Measurements from ENCODE around the gene ENKD1.
A peak's percentile ranks its signal among the peaks of the same experiment; 100 is the strongest.

The ENKD1 gene

DNA sequence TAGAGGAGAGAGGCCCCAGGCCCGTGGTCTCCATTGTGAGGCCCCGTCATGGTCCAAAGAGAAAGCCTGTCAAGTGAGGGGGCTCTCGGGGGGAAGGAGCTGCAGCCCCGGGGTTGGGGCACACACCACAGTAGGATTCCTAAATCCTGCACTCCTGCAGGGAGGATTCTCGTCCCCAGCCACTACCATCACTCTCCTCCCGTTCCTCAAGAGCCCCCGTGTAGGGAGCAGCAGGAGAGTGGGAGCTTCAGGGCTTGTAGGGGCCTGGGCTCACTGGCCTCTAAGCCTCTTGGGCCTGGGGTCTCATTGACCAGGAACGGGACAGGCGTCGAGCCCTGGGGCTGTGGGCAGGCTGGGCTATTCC, 885 bp upstream of the ENKD1 start:
- Histone ChIP-seq H3F3A (ENCODE audit: insufficient read depth, low read length) (no peaks in the 10 kb centered on the region), H3K4me3 (ENCODE audit: low read depth, low read length, poor library complexity, severe bottlenecking) (peak overlapping the region; percentile 70), H3K27ac (ENCODE audit: low read depth, low read length, poor library complexity, severe bottlenecking) (peak overlapping the region; percentile 75), H3K27me3 (ENCODE audit: insufficient read depth, low read length) (no peaks in the 10 kb centered on the region), H2AFZ (ENCODE audit: low read length) (no peak overlapping the region), H3K4me2 (ENCODE audit: low read length) (peak overlapping the region; percentile 85), H3K9me3 (ENCODE audit: low read length) (no peaks in the 10 kb centered on the region), H3K9me2 (ENCODE audit: low read depth, low read length) (no peaks in the 10 kb centered on the region), H3K36me3 (ENCODE audit: insufficient read depth, low read length) (peaks cover 10% of the 10 kb centered on the region; the same call in 1 of the 2 replicates), H3K4me1 (ENCODE audit: insufficient read depth, low read length, severe bottlenecking) (peaks cover 33% of the 10 kb centered on the region), H4K20me1 (ENCODE audit: insufficient read depth, low read length) (no peaks in the 10 kb centered on the region), H3K79me2 (ENCODE audit: insufficient read depth, low read length) (no peaks in the 10 kb centered on the region), H3K9ac (ENCODE audit: low read length) (peak overlapping the region; percentile 74)
- TF ChIP-seq, protein P1, sequence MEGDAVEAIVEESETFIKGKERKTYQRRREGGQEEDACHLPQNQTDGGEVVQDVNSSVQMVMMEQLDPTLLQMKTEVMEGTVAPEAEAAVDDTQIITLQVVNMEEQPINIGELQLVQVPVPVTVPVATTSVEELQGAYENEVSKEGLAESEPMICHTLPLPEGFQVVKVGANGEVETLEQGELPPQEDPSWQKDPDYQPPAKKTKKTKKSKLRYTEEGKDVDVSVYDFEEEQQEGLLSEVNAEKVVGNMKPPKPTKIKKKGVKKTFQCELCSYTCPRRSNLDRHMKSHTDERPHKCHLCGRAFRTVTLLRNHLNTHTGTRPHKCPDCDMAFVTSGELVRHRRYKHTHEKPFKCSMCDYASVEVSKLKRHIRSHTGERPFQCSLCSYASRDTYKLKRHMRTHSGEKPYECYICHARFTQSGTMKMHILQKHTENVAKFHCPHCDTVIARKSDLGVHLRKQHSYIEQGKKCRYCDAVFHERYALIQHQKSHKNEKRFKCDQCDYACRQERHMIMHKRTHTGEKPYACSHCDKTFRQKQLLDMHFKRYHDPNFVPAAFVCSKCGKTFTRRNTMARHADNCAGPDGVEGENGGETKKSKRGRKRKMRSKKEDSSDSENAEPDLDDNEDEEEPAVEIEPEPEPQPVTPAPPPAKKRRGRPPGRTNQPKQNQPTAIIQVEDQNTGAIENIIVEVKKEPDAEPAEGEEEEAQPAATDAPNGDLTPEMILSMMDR (IDR thresholded peaks at IDR 0.05; ENCODE audit: low read length) = no peak
- no peak for TF ChIP-seq EZH2 (IDR thresholded peaks at IDR 0.05; ENCODE audit: borderline replicate concordance, low read length)

DNA sequence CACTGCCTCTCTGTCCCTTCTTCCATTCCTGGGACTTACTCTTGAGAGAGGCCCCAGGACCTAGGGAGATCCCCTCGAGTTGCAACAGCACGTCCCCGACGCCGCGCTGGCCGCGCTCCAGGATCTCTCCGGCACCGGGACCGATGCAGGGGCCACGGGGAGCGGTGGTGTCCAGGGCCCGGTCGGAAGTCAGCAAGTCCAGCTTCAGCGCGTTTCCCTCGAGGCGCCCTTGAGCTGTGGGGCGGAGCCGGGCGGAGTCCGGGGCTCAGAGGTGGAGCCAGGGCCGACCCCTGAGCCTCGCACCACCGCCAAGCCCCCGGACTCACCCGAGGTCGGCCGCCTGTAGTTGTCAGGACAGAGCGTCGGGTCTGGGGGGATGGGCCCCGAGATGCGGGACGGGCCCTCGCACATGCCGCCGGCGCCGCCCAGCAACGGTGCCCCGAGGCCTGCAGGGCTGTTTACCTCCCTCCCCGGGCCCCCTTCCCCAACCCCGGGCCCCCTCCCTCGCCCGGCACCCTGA, 458 bp downstream of the ENKD1 start:
- no peaks in the 10 kb centered on the region for H3K27me3 ChIP-seq (ENCODE audit: insufficient read depth, low read length)
- H3F3A ChIP-seq (ENCODE audit: insufficient read depth, low read length) = no peaks in the 10 kb centered on the region
- no peak overlapping the region for H2AFZ ChIP-seq (ENCODE audit: low read length)
- H3K4me2 ChIP-seq (ENCODE audit: low read length) = peak overlapping the region; percentile 85
- no peaks in the 10 kb centered on the region for H3K9me2 ChIP-seq (ENCODE audit: low read depth, low read length)
- H3K4me1 ChIP-seq (ENCODE audit: insufficient read depth, low read length, severe bottlenecking) = peaks cover 39% of the 10 kb centered on the region
- no peak for TF ChIP-seq EZH2 (IDR thresholded peaks at IDR 0.05; ENCODE audit: borderline replicate concordance, low read length)
- TF ChIP-seq, protein P1 (IDR thresholded peaks at IDR 0.05; ENCODE audit: low read length) = no peak
- peak overlapping the region; percentile 74 for H3K9ac ChIP-seq (ENCODE audit: low read length)
- H3K27ac ChIP-seq (ENCODE audit: low read depth, low read length, poor library complexity, severe bottlenecking) = no peak overlapping the region
- H3K9me3 ChIP-seq (ENCODE audit: low read length) = no peaks in the 10 kb centered on the region
- no peaks in the 10 kb centered on the region for H3K79me2 ChIP-seq (ENCODE audit: insufficient read depth, low read length)
- peaks cover 11% of the 10 kb centered on the region; the same call in 1 of the 2 replicates for H3K36me3 ChIP-seq (ENCODE audit: insufficient read depth, low read length)
- H3K4me3 ChIP-seq (ENCODE audit: low read depth, low read length, poor library complexity, severe bottlenecking) = peak overlapping the region; percentile 70
- H4K20me1 ChIP-seq (ENCODE audit: insufficient read depth, low read length) = no peaks in the 10 kb centered on the region

- Histone ChIP-seq H3K9ac (ENCODE audit: low read length) (peak overlapping the region; percentile 74), H3K27me3 (ENCODE audit: insufficient read depth, low read length) (no peaks in the 10 kb centered on the region), H3K9me3 (ENCODE audit: low read length) (no peaks in the 10 kb centered on the region), H4K20me1 (ENCODE audit: insufficient read depth, low read length) (no peaks in the 10 kb centered on the region), H3K79me2 (ENCODE audit: insufficient read depth, low read length) (no peaks in the 10 kb centered on the region), H3K4me2 (ENCODE audit: low read length) (peak overlapping the region; percentile 85), H3F3A (ENCODE audit: insufficient read depth, low read length) (no peaks in the 10 kb centered on the region), H3K9me2 (ENCODE audit: low read depth, low read length) (no peaks in the 10 kb centered on the region), H3K4me1 (ENCODE audit: insufficient read depth, low read length, severe bottlenecking) (peaks cover 41% of the 10 kb centered on the region), H3K36me3 (ENCODE audit: insufficient read depth, low read length) (peaks cover 11% of the 10 kb centered on the region; the same call in 1 of the 2 replicates), H3K4me3 (ENCODE audit: low read depth, low read length, poor library complexity, severe bottlenecking) (peak overlapping the region; percentile 70), H2AFZ (ENCODE audit: low read length) (no peak overlapping the region), H3K27ac (ENCODE audit: low read depth, low read length, poor library complexity, severe bottlenecking) (no peak overlapping the region)
- TF ChIP-seq EZH2 (IDR thresholded peaks at IDR 0.05; ENCODE audit: borderline replicate concordance, low read length) = no peak
- TF ChIP-seq, protein P1 (IDR thresholded peaks at IDR 0.05; ENCODE audit: low read length) = no peak
Observed at GRCh38 chr16:67665598-67665997, 952 bp downstream of the ENKD1 start.
